Measurements from ENCODE around the gene GALNT2. TPM values are rescaled to one million over a fixed set of nuclear protein-coding genes. Genes with fewer than 3 reads are reported as not detected.

The GALNT2 gene
- total and polyA plus RNA-seq, 9 of the 15 experiments (the other 6 are each of a cell fraction or from before 2014, with no cell fraction given), result 1.6 to 106 (median 51.9) TPM

- no peak for TF ChIP-seq BCLAF1 (IDR thresholded peaks at IDR 0.05; ENCODE audit: borderline replicate concordance in 1 of 2, control insufficient read depth in 1 of 2, low read depth in 2 of 2, low read length in 1 of 2)
- no peak for TF ChIP-seq EZH2 (IDR thresholded peaks at IDR 0.05; ENCODE audit: borderline replicate concordance, low read depth, low read length)
- TF ChIP-seq ZC3H8 (IDR thresholded peaks at IDR 0.05), result no peak
- TF ChIP-seq ZNF592 (IDR thresholded peaks at IDR 0.05), result no peak
- TF ChIP-seq TEAD4 (IDR thresholded peaks at IDR 0.05; ENCODE audit: low read length), result no peak
- no peak for TF ChIP-seq TEAD4 (CRISPR knock-in tag; IDR thresholded peaks at IDR 0.05; ENCODE audit: borderline replicate concordance)
- no peak for TF ChIP-seq CAMTA2 (CRISPR knock-in tag; conservative IDR thresholded peaks at IDR 0.05)
- no peak for TF ChIP-seq NUFIP1 (IDR thresholded peaks at IDR 0.05; ENCODE audit: partially characterized antibody)
- TF ChIP-seq BCL6 (CRISPR knock-in tag; IDR thresholded peaks at IDR 0.05), result no peak
- TF ChIP-seq FOXA3 (CRISPR knock-in tag; conservative IDR thresholded peaks at IDR 0.05 in 1 of 2, IDR thresholded peaks at IDR 0.05 in 1 of 2), result no peak
- no peak for TF ChIP-seq MAX (CRISPR knock-in tag; IDR thresholded peaks at IDR 0.05)
- no peak for TF ChIP-seq KLF13 (tag; IDR thresholded peaks at IDR 0.05; ENCODE audit: borderline replicate concordance, low read depth)
- TF ChIP-seq CBX3 (IDR thresholded peaks at IDR 0.05; ENCODE audit: borderline replicate concordance in 1 of 2, low read length in 2 of 2), result no peak
Measured at GRCh38 chr1:230236301-230237008, 169.4 kb downstream of the GALNT2 start (continued).

All from K562 (cell line).